Lung (tissue), 12 donors: ENCODE measurements around the gene PCDHGA2. TPM values are rescaled to one million over a fixed set of nuclear protein-coding genes. Genes with fewer than 3 reads are reported as not detected.

ENCODE experiments used
- ATAC-seq: fragments of 200-7000 bp; cut with Tn5 transposase; one replicate; pipeline ENCODE4 v1.9.1; 2020; ENCODE audit warnings: moderate number of reproducible peaks; ENCODE audit not compliant: insufficient read depth, low FRiP score
- DNase-seq, 3 donors: peaks; one replicate each; pipeline ENCODE4 v3.0.0-alpha.2; 2013 to 2017
- H3K27ac ChIP-seq, 2 donors: one replicate each; pipeline ENCODE4 v1.5.1; 2013; ENCODE audit warnings: mild to moderate bottlenecking in 2 of 2, moderate library complexity in 2 of 2, control low read depth in 1 of 2, inconsistent platforms in 1 of 2, low read depth in 1 of 2, low read length in 1 of 2
- H3K27me3 ChIP-seq, 3 donors: one replicate each; pipeline ENCODE4 v1.5.1; 2013; ENCODE audit warnings: low read length in 2 of 3; ENCODE audit not compliant: control insufficient read depth in 3 of 3, insufficient read depth in 3 of 3
- H3K36me3 ChIP-seq, 4 donors: one replicate each; pipeline ENCODE4 v1.5.1; 2013; ENCODE audit warnings: low read length in 4 of 4, mild to moderate bottlenecking in 1 of 4, moderate library complexity in 1 of 4; ENCODE audit not compliant: control insufficient read depth in 4 of 4, insufficient read depth in 4 of 4
- H3K4me1 ChIP-seq, 5 donors: one replicate each; pipeline ENCODE4 v1.5.1; 2013; ENCODE audit warnings: low read length in 5 of 5, mild to moderate bottlenecking in 2 of 5, moderate library complexity in 1 of 5; ENCODE audit not compliant: control insufficient read depth in 5 of 5, insufficient read depth in 5 of 5
- H3K4me3 ChIP-seq: one replicate; pipeline ENCODE4 v1.5.1; 2013; ENCODE audit warnings: mild to moderate bottlenecking, control low read depth, moderate library complexity
- H3K9ac ChIP-seq, 2 donors: one replicate each; pipeline ENCODE4 v1.5.1; 2013; ENCODE audit warnings: low read length in 2 of 2, control low read depth in 1 of 2; ENCODE audit not compliant: insufficient read depth in 1 of 2
- H3K9me3 ChIP-seq, 4 donors: one replicate each; pipeline ENCODE4 v1.5.1; 2013; ENCODE audit warnings: low read length in 3 of 4, mild to moderate bottlenecking in 1 of 4, moderate library complexity in 1 of 4; ENCODE audit not compliant: control insufficient read depth in 4 of 4, insufficient read depth in 3 of 4
- WGBS, 2 donors: extraction: QIAGEN DNeasy Blood & Tissue Kit; methylation state at CpG; one replicate each; pipeline ENCODE4 v1.1.7; 2013; 5-methylcytosine and 5-hydroxymethylcytosine counted together
- polyA plus RNA-seq, 2 donors: library from polyadenylated mRNA; stranded (reverse); fragments of 200-250 nt; gene quantifications; one replicate each; pipeline ENCODE4 v1.2.1, GENCODE V29; 2013
- total RNA-seq, 2 donors: library from RNA; depleted of rRNA in 1 of 2; stranded (reverse); fragments of >200 nt in 1 of 2; gene quantifications; one replicate each; pipeline ENCODE4 v1.2.1, GENCODE V29; 2014 to 2021
- TF ChIP-seq, protein P1 (sequence below): IDR thresholded peaks from 2 replicates; pipeline ENCODE4 v1.5.1; 2012; ENCODE audit warnings: mild to moderate bottlenecking; ENCODE audit errors: control extremely low read depth, extremely low read depth
- donor health status: control.
- donor health status: control.
- donor health status: Bipolar disorder and iron deficiency.
- donor health status: healthy.
- donor health status: DM: yes; HTN: yes; CAD: no.

Gene PCDHGA2
- total and polyA plus RNA-seq, 4 donors, result 0.39 to 7.7 (median 3.3) TPM

DNA sequence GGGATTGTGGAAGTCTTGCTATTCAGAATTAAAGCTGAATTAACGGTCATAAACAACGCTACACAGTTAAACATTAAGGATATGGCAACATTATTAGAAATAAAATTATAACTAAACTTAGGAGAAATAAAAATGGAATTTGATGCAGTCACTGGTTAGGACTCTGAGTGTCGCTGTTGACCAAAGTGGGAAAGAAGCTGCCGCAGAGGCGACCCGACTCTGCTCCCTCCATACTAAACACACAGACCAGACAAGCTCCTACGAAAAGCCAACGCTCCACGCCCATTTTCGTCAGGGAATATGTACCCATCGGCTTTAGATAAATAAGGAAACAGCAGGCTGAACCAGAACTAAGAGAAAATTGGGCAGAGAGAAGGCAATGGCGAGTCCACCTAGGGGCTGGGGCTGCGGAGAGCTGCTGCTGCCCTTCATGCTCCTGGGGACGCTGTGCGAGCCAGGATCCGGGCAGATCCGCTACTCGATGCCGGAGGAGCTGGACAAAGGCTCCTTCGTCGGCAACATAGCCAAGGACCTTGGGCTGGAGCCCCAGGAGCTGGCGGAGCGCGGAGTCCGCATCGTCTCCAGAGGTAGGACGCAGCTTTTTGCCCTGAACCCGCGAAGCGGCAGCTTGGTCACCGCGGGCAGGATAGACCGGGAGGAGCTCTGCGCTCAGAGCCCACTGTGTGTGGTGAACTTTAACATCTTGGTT is 25.5 kb downstream of the PCDHGA2 start, which contains the start of gene PCDHGA5:
TSS of gene PCDHGA5 (plus strand) at position 211 of the 709 bp plus-strand sequence. CDS start at position 380, 169 bp downstream.
- DNase-seq, result peak in 2 of 3 donors; percentile 24 to 25
- 15 to 16% methylated on average over 34 of the region's 34 CpGs for WGBS, 2 donors
- Histone ChIP-seq H3K4me3 (no peak within 1 kb of the TSS), H3K27me3 (peaks cover 0 to 6% (median 5%) of the 10 kb centered on the region in 3 donors), H3K27ac (no peak within 1 kb of the TSS), H3K9me3 (peaks cover 0 to 48% (median 23%) of the 10 kb centered on the region in 4 donors), H3K9ac (no peak within 1 kb of the TSS), H3K36me3 (peaks cover 0 to 3% (median 0%) of the 10 kb centered on the region in 4 donors), H3K4me1 (peaks cover 0 to 2% (median 0%) of the 10 kb centered on the region in 5 donors)
- TF ChIP-seq, protein P1, sequence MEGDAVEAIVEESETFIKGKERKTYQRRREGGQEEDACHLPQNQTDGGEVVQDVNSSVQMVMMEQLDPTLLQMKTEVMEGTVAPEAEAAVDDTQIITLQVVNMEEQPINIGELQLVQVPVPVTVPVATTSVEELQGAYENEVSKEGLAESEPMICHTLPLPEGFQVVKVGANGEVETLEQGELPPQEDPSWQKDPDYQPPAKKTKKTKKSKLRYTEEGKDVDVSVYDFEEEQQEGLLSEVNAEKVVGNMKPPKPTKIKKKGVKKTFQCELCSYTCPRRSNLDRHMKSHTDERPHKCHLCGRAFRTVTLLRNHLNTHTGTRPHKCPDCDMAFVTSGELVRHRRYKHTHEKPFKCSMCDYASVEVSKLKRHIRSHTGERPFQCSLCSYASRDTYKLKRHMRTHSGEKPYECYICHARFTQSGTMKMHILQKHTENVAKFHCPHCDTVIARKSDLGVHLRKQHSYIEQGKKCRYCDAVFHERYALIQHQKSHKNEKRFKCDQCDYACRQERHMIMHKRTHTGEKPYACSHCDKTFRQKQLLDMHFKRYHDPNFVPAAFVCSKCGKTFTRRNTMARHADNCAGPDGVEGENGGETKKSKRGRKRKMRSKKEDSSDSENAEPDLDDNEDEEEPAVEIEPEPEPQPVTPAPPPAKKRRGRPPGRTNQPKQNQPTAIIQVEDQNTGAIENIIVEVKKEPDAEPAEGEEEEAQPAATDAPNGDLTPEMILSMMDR, result no peak
- no peak for ATAC-seq

DNA sequence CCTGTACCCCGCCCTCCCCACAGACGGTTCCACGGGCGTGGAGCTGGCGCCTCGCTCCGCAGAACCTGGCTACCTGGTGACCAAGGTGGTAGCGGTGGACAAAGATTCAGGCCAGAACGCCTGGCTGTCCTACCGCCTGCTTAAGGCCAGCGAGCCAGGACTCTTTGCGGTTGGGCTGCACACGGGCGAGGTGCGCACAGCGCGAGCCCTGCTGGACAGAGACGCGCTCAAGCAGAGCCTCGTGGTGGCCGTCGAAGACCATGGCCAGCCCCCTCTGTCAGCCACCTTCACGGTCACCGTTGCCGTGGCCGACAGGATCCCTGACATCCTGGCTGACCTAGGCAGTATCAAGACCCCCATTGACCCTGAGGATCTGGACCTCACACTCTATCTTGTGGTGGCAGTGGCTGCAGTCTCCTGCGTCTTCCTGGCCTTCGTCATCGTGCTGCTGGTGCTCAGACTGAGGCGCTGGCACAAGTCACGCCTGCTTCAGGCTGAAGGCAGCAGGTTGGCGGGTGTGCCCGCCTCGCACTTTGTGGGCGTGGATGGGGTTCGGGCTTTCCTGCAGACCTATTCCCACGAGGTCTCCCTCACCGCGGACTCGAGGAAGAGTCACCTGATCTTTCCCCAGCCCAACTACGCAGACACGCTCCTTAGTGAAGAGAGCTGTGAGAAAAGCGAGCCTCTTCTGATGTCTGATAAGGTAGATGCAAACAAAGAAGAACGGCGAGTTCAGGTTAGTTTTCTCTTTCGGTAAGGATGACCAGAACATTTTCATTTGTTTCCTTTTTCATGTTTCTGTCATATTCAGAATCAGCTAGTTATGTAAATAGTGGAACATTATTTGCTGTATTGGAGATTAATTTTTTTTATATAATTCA is 27.7 kb downstream of the PCDHGA2 start:
- no peak overlapping the region for H3K9ac ChIP-seq
- no peak for DNase-seq
- 32 to 34% methylated on average over 46 of the region's 46 CpGs for WGBS, 2 donors
- peaks cover 0 to 6% (median 5%) of the 10 kb centered on the region in 3 donors for H3K27me3 ChIP-seq
- H3K27ac ChIP-seq, result no peak overlapping the region
- no peak for ATAC-seq
- H3K36me3 ChIP-seq, result no peaks in the 10 kb centered on the region
- peaks cover 0 to 2% (median 0%) of the 10 kb centered on the region in 5 donors for H3K4me1 ChIP-seq
- no peak overlapping the region for H3K4me3 ChIP-seq
- TF ChIP-seq, protein P1, result no peak
- peaks cover 0 to 49% (median 23%) of the 10 kb centered on the region in 4 donors for H3K9me3 ChIP-seq

DNA sequence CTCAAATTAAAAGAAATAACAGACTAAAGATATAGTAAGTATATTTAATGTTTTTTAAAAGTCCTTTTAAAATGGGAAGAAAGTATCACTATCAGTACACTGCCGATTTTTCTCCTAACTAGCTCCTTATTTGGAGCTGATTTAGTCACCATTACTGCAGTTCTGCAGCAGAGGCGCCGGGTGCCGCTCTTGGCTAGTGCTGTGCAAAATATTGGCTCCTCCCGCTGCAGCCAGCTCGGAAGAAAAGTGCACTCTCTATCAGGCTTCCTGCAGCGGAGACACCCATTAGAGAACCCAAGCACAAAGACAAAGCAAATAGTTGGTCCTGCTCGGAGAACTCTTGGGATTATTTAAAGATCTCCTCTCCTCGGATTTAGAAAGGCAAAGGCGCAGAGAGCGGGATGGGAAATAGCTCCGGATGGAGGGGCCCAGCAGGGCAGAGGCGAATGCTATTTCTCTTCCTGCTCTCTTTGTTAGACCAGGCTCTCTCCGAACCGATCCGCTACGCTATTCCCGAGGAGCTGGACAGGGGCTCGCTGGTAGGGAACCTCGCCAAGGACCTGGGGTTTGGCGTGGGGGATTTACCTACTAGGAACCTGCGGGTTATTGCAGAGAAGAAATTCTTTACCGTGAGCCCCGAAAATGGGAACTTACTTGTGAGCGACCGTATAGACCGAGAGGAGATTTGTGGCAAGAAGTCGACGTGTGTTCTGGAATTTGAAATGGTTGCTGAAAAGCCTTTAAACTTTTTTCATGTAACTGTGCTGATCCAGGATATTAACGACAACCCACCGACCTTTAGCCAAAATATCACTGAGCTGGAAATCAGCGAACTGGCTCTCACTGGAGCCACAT is 31.7 kb downstream of the PCDHGA2 start, which contains the start of gene PCDHGB3:
TSS of gene PCDHGB3 (plus strand) at position 249 of the 855 bp plus-strand sequence. CDS start at position 402, 153 bp downstream.
- ATAC-seq (no peak), DNase-seq (peak in 2 of 3 donors; percentile 29 to 30)
- H3K9me3 ChIP-seq, result peaks cover 0 to 56% (median 26%) of the 10 kb centered on the region in 4 donors
- H3K4me3 ChIP-seq, result no peak within 1 kb of the TSS
- 17 to 19% methylated on average over 32 of the region's 32 CpGs for WGBS, 2 donors
- H3K36me3 ChIP-seq, result peaks cover 0 to 7% (median 0%) of the 10 kb centered on the region in 4 donors
- H3K27me3 ChIP-seq, result peaks cover 0 to 3% (median 3%) of the 10 kb centered on the region in 3 donors
- H3K4me1 ChIP-seq, result no peaks in the 10 kb centered on the region
- no peak within 1 kb of the TSS for H3K9ac ChIP-seq
- TF ChIP-seq, protein P1, result no peak
- no peak within 1 kb of the TSS for H3K27ac ChIP-seq
